Activated CD4-positive, alpha-beta T cell treated with anti-CD3 and anti-CD28 coated beads, Interleukin-2, amount 10 ng/mL, durations not matched to agents 7 days and 5 days (primary cell): Measurements from ENCODE around the gene MSH3. TPM values are rescaled to one million over a fixed set of nuclear protein-coding genes. Genes with fewer than 3 reads are reported as not detected.
A peak's percentile ranks its signal among the peaks of the same experiment; 100 is the strongest.
"Not testable (repeated sequence)": the region's sequence is repeated elsewhere in the genome, so short reads cannot be mapped to it uniquely, and the experiment has no call there.

Experiments used
- CTCF ChIA-PET: fragments of 350-600 bp; sonication (Branson Sonifier 250); formaldehyde crosslinking; loops from one replicate; lab custom pipeline; 2021; ENCODE audit warnings: antibody characterized with exemption; lab: Charles Lee
- POLR2A ChIA-PET: fragments of 350-600 bp; sonication (Branson Sonifier 250); formaldehyde crosslinking; loops from one replicate; lab custom pipeline; 2021; ENCODE audit warnings: antibody characterized with exemption; lab: Charles Lee
- DNase-seq: peaks from one replicate; pipeline ENCODE4 v3.0.0-alpha.2; 2020
- H3K27ac Mint-ChIP-seq: one replicate; pipeline ENCODE4 v1.8.0; 2021; ENCODE audit warnings: mild to moderate bottlenecking, moderate library complexity, mixed read lengths
- H3K27me3 Mint-ChIP-seq: one replicate; pipeline ENCODE4 v1.8.0; 2021; ENCODE audit warnings: mixed read lengths
- H3K36me3 Mint-ChIP-seq: one replicate; pipeline ENCODE4 v1.8.0; 2021; ENCODE audit warnings: low read depth, mixed read lengths
- H3K4me1 Mint-ChIP-seq: one replicate; pipeline ENCODE4 v1.8.0; 2021; ENCODE audit warnings: mixed read lengths
- H3K4me3 Mint-ChIP-seq: one replicate; pipeline ENCODE4 v1.8.0; 2021; ENCODE audit warnings: mild to moderate bottlenecking, moderate library complexity, mixed read lengths
- H3K9me3 Mint-ChIP-seq: one replicate; pipeline ENCODE4 v1.8.0; 2021; ENCODE audit warnings: mixed read lengths
- total RNA-seq, 2 experiments: library from RNA; stranded (reverse); gene quantifications; one replicate each; pipeline ENCODE4 v1.2.3, GENCODE V29; 2021

The MSH3 gene
- total RNA-seq, 2 experiments from 2014 or later, result 23.2 to 25.4 TPM

DNA sequence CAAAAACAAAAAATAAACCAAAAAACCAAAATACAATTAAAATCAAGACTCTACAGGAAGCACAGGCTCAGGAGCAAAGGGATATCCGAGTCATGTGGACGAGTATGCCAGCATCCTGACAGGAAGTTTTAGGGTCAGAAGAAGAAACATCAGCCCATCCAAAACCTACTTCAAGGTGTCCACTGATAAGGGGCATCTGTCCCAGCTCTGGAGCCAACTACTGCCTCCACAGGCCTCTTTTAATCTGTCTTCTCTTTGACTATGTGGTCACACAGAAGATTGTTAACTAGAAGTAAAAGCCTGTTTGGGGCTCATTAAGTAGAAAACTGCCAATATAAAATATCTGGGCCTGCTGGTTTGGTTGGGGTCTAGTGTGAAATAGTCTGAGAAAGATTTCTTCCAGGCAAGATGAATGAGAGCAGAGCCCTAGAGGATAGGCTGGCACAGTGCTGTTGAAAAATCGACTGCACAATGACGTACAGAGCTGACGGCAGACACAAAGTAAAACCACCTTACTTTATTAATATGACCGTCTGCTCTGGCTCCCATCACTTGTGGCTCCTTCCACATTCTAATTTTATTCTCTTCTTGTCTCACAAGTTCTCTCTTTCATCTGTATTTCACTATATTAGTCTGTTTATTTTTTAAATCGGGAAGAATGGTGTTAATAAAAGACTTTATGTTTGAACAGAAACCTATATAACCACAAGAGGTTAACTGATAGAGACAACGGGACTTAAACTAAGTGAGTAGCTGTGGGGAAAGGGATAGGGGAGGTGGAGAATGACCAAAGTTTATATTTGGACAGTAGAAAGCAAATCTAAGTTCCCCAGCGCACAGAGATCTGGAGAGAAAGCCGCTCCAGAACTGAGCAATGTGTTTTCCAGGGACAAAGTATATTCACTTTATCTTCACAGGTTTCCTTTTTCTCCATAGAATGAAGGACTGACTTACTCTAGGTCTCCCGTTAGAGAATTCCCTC, 22.9 kb upstream of the MSH3 start:
- POLR2A ChIA-PET, result no interaction called here
- no peak overlapping the region for H3K4me3 Mint-ChIP-seq
- H3K9me3 Mint-ChIP-seq, result no peaks in the 10 kb centered on the region
- CTCF ChIA-PET, result no interaction called here
- no peak overlapping the region for H3K27ac Mint-ChIP-seq
- H3K4me1 Mint-ChIP-seq, result no peaks in the 10 kb centered on the region
- DNase-seq, result no peak
- peaks cover 47% of the 10 kb centered on the region for H3K36me3 Mint-ChIP-seq
- H3K27me3 Mint-ChIP-seq, result no peaks in the 10 kb centered on the region

DNA sequence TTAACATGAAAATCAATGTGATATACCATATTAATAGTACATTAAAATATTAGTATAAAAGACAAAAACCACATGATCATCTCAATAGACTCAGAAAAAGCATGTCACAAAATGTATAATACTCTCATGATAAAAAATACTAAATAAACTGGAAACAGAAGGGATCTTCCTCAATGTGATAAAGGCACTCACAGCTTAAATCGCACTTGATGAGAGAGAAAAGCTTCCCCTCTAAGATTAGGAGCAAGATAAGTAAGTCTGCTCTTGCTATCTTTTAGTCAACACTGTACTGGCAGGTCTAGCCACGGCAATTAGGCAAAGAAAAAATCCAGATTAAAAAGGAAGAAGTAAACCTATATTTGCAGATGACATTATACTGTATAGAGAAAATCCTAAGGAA, 21.8 kb upstream of the MSH3 start:
- H3K36me3 Mint-ChIP-seq, result peaks cover 52% of the 10 kb centered on the region

DNA sequence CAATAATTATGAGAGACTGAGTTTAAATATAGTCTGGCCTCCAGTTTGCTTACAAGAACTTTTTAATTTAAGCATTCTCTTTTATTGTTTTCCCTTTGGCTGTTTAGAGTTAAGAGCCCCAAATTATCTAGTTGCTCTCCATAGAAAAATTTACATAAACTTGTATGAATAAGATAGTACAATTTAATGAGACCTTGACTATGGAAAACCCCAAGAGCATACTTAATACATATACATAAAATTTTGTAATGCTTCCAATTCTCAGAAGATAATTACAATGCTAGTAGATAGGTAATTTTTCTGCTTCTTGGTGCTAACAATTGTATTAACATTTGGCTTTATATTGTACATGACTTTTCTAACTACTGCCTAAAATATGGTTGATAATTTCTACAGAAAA, 20.3 kb upstream of the MSH3 start:
- peaks cover 62% of the 10 kb centered on the region for H3K36me3 Mint-ChIP-seq
- H3K27ac Mint-ChIP-seq, result no peak overlapping the region
- no peak for DNase-seq
- H3K4me1 Mint-ChIP-seq, result peaks cover 5% of the 10 kb centered on the region
- no peak overlapping the region for H3K4me3 Mint-ChIP-seq
- H3K9me3 Mint-ChIP-seq, result no peaks in the 10 kb centered on the region
- POLR2A ChIA-PET, result no interaction called here
- H3K27me3 Mint-ChIP-seq, result no peaks in the 10 kb centered on the region
- CTCF ChIA-PET, result no interaction called here

More for the DNA sequence above, 21.8 kb upstream of the MSH3 start:
- POLR2A ChIA-PET, result no interaction called here
- CTCF ChIA-PET, result no interaction called here
- no peak overlapping the region for H3K27ac Mint-ChIP-seq
- no peaks in the 10 kb centered on the region for H3K27me3 Mint-ChIP-seq
- no peaks in the 10 kb centered on the region for H3K4me1 Mint-ChIP-seq
- DNase-seq, result no peak
- H3K4me3 Mint-ChIP-seq, result no peak overlapping the region
- H3K9me3 Mint-ChIP-seq, result no peaks in the 10 kb centered on the region

DNA sequence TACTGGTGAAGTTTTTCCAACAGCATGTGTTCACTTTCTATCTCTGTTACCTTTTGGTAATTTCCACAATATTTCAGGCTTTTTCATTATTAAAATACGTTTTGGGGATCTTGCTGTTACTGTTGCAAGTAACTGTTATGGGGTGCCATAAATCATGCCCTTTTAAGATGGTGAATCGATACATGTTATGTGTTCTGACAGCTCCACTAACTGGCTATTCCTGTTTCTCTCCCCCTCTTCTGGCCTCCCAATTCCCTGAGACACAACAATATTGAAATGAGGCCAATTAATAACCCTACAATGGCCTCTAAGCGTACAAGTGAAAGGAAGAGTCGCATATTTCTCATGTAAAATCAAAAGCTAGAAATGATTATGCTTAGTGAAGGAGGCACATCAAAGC, 13.1 kb upstream of the MSH3 start:
- H3K4me3 Mint-ChIP-seq, result no peak overlapping the region
- H3K27ac Mint-ChIP-seq, result no peak overlapping the region
- ChIA-PET POLR2A (no interaction called here), CTCF (interaction anchor here (0.9 to 1.5 kb wide), 3 partner anchors 11 to 469 kb away, joined by 3 to 5 read pairs (median 4); no protein-coding TSS in a partner anchor)
- no peak for DNase-seq
- peaks cover 24% of the 10 kb centered on the region for H3K4me1 Mint-ChIP-seq
- peaks cover 79% of the 10 kb centered on the region for H3K36me3 Mint-ChIP-seq
- H3K27me3 Mint-ChIP-seq, result no peaks in the 10 kb centered on the region
- no peaks in the 10 kb centered on the region for H3K9me3 Mint-ChIP-seq

DNA sequence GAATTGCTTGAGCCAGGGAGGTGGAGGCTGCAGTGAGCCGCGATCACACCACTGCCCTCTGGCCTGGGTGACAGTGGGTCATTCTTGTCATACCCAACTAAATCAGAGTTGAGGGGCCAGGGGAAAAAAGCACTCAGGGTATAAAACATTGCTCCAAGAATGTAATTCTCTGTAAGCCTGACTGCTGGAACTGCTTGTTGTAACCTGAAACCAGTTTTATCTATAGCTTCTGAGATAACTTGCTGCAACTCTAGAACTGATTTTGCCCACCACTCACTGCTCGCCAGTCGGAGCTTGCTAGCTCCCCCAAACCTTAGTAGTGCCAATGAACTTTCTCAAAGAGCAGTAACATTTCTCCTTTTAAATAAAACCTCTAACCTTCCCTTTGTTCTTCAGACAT, 9.6 kb upstream of the MSH3 start:
- Mint-ChIP-seq H3K36me3 (peaks cover 76% of the 10 kb centered on the region), H3K27ac (no peak overlapping the region)
- CTCF ChIA-PET, result interaction anchor here (1.3 kb wide), 1 partner anchor 20 kb away, joined by 3 read pairs; no protein-coding TSS in a partner anchor

DNA sequence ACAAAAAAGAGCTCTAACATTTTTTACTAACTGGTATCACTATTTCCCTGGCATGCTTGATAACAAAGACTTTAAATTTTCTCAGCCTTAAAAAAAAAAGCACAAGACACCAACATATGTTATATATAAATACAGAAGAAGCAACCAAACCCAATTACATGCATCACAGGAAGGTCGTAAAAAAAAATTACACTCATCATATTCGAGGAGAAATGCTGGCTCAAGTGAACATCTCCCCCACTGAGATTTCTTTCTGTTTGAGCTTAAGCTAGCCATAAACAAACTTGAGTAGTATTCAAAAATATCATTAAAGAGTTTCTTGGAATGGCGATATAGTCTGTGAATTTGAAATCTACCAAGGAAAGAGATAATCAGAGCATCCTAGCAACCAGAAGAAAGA, 7.5 kb upstream of the MSH3 start:
- CTCF ChIA-PET, result interaction anchor here (1.0 kb wide), 1 partner anchor 256 kb away, joined by 3 read pairs; no protein-coding TSS in a partner anchor
- Mint-ChIP-seq H3K27me3 (no peaks in the 10 kb centered on the region), H3K9me3 (no peaks in the 10 kb centered on the region), H3K4me1 (peaks cover 23% of the 10 kb centered on the region), H3K27ac (peak overlapping the region; percentile 33), H3K36me3 (peaks cover 57% of the 10 kb centered on the region), H3K4me3 (no peak overlapping the region)
- DNase-seq, result no peak
- POLR2A ChIA-PET, result no interaction called here

More for the DNA sequence above, 9.6 kb upstream of the MSH3 start:
- no peak overlapping the region for H3K4me3 Mint-ChIP-seq
- H3K27me3 Mint-ChIP-seq, result no peaks in the 10 kb centered on the region
- no peaks in the 10 kb centered on the region for H3K9me3 Mint-ChIP-seq
- no peak for DNase-seq
- POLR2A ChIA-PET, result no interaction called here
- H3K4me1 Mint-ChIP-seq, result peaks cover 28% of the 10 kb centered on the region

DNA sequence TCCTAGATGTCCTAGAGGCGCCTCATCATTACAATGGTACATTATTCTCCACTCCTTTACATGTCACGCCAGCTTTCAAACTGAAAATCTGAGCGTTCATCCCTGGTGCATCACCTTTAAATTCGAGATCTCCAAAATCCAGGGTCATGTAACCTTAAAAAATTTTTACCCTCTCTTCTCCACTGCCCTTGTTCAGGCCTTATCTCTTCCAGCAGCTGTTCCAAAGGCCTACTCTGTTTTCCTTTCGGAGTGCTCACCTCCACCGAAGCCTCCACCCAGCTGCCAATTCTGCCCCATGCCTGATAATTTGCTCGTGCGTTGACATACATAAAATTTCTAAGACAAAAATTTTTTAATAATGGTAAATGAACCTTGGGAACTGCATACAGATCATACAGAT, 950 bp upstream of the MSH3 start:
- no peaks in the 10 kb centered on the region for H3K9me3 Mint-ChIP-seq
- H3K36me3 Mint-ChIP-seq, result peaks cover 41% of the 10 kb centered on the region
- DNase-seq, result no peak
- peak overlapping the region; percentile 89 for H3K4me3 Mint-ChIP-seq
- no peaks in the 10 kb centered on the region for H3K27me3 Mint-ChIP-seq
- peaks cover 26% of the 10 kb centered on the region for H3K4me1 Mint-ChIP-seq
- peak overlapping the region; percentile 95 for H3K27ac Mint-ChIP-seq
- ChIA-PET POLR2A (no interaction called here), CTCF (no interaction called here)

DNA sequence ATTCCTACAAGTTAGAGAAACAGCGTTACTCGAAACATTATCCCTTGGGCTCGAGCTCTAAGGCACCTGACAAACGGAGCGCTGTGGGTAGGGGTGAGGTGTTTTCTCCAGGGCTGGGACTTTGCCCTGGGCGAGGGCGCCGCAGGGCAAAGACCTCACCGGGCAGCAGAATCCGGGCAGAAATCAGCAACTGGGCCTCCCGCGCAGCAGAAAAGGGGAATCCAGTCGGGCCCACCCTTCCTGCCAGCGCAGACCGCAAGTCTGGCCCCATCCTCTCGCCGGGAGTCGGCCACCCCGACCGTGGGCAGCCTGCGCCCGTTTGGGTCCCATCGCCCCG, 430 bp upstream of the MSH3 start:
- Mint-ChIP-seq H3K36me3 (peaks cover 41% of the 10 kb centered on the region), H3K9me3 (no peaks in the 10 kb centered on the region), H3K4me1 (peaks cover 25% of the 10 kb centered on the region), H3K27me3 (no peaks in the 10 kb centered on the region), H3K27ac (peak overlapping the region; percentile 95), H3K4me3 (peak overlapping the region; percentile 89)
- DNase-seq, result peak; percentile 44
- ChIA-PET POLR2A (interaction anchor here (0.6 kb wide), 1 partner anchor 17 kb away, joined by 3 read pairs; no protein-coding TSS in a partner anchor), CTCF (no interaction called here)

DNA sequence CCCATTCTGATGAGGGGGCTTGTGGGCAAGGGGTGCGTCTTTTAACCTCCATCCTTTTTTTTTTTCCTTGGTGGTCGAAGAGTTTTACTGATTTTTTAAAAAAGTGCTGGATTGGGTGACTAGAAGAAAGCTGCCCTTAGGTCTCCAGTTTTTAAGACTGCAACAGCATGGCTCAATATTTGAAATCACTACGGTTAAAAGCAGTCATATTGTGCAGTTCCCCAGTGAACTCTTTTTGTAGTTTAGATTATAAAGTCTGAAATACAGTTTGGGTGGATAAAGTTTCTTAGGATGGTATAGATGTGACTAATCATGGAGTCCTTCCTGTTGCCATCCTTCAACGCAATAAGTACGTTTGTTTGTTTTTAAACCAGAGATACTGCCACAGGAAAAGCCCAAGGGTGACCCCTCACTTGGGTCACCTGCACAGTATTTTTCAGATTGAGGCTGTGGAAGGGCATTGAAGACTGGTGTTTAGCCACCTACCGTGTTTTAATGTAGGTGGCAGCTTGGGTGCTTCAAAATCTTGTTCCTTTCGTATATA, 851 bp downstream of the MSH3 start:
- Mint-ChIP-seq H3K36me3 (peaks cover 54% of the 10 kb centered on the region), H3K4me1 (peaks cover 30% of the 10 kb centered on the region), H3K4me3 (peak overlapping the region; percentile 89), H3K27ac (peak overlapping the region; percentile 97), H3K9me3 (peaks cover 2% of the 10 kb centered on the region), H3K27me3 (no peaks in the 10 kb centered on the region)
- DNase-seq, result no peak
- ChIA-PET POLR2A (no interaction called here), CTCF (interaction anchor here (1.5 to 2.4 kb wide), 2 partner anchors 14 to 17 kb away, joined by 4 to 9 read pairs; no protein-coding TSS in a partner anchor)

DNA sequence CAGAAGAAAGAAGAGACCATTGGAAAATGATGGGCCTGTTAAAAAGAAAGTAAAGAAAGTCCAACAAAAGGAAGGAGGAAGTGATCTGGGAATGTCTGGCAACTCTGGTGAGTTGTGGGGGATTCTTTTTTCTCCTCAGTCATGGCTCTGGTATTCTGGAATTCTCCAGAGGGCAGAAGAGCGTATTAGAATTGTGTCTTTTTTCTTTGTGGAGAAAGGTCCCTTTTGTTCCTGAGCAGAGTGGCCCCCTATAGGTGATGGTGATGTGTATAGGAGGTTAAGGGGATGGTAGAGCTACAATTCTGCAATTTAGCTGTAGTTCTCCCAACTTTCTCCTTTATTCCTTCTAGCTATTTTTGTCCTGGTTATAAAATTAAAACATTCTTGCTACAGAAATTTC, 2.0 kb downstream of the MSH3 start:
- Mint-ChIP-seq H3K4me3 (peak overlapping the region; percentile 89), H3K27ac (peak overlapping the region; percentile 97), H3K9me3 (peaks cover 2% of the 10 kb centered on the region), H3K4me1 (peaks cover 36% of the 10 kb centered on the region), H3K36me3 (peaks cover 63% of the 10 kb centered on the region), H3K27me3 (no peaks in the 10 kb centered on the region)
- POLR2A ChIA-PET, result interaction anchor here (0.7 kb wide), 1 partner anchor 534 kb away, joined by 8 read pairs; no protein-coding TSS in a partner anchor
- no peak for DNase-seq
- CTCF ChIA-PET, result interaction anchor here (0.7 to 2.4 kb wide), 3 partner anchors 11 to 15 kb away, joined by 3 to 9 read pairs (median 5); no protein-coding TSS in a partner anchor

DNA sequence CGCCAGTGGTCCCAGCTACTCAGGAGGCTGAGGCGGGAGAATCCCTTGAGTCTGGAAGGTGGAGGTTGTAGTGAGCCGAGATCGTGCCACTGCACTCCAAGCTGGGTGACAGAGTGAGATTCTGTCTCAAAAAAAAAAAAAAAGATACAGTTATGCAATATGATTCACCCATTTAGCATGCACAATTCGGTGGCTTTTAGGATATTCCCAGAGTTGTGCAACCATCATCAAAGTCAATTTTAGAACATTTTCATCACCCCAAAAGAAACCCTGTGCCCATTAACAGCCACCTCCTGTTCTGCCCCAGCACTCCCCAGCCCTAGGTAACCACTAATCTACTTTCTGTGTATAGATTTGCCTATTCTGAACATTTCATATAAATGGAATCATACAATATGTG, 4.7 kb downstream of the MSH3 start:
- H3K4me3 Mint-ChIP-seq, result no peak overlapping the region
- peaks cover 31% of the 10 kb centered on the region for H3K4me1 Mint-ChIP-seq
- H3K36me3 Mint-ChIP-seq, result peaks cover 73% of the 10 kb centered on the region
- peaks cover 2% of the 10 kb centered on the region for H3K9me3 Mint-ChIP-seq
- POLR2A ChIA-PET, result no interaction called here
- H3K27ac Mint-ChIP-seq, result no peak overlapping the region
- CTCF ChIA-PET, result interaction anchor here (1.1 kb wide), 1 partner anchor 58 kb away, joined by 3 read pairs; no protein-coding TSS in a partner anchor
- no peak for DNase-seq
- H3K27me3 Mint-ChIP-seq, result no peaks in the 10 kb centered on the region

DNA sequence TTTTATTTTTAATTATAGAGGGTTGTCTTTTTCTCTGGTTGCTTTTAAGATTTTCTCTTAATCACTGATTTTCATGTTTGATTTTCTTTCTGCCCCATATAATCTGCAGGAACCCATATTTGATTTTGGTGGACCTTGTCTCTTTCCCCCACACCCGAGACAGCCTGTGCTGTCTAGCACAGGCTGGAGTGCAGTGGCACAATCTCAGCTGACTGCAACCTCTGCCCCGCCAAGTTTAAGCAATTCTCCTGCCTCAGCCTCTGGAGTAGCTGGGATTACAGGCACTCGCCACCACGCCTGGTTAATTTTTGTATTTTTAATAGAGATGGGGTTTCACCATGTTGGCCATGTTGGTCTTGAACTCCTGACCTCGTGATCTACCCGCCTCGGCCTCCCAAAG, 6.2 kb downstream of the MSH3 start:
- POLR2A ChIA-PET, CTCF ChIA-PET, DNase-seq, H3K4me3 Mint-ChIP-seq, H3K27me3 Mint-ChIP-seq, H3K9me3 Mint-ChIP-seq, H3K27ac Mint-ChIP-seq: not testable (repeated sequence)
- peaks cover 28% of the 10 kb centered on the region for H3K4me1 Mint-ChIP-seq
- H3K36me3 Mint-ChIP-seq, result peaks cover 85% of the 10 kb centered on the region

DNA sequence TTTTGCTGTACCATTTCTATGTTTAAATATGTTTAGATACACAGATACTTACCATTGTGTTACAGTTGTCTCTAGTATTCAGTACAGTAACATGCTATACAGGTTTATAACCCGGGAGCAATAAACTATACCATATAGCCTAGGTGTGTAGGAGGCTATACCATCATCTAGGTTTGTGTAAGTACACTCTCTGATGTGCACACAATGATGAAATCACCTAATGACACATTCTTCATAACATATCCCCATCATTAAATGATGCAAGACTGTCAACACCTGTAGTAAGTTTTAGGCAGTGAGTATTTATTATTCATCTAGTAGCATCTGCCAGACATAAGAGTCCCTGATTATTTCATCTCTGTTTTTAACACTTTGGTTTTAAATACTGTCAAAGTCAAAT, 7.7 kb downstream of the MSH3 start:
- ChIA-PET CTCF (no interaction called here), POLR2A (no interaction called here)
- Mint-ChIP-seq H3K36me3 (peaks cover 83% of the 10 kb centered on the region), H3K27me3 (no peaks in the 10 kb centered on the region), H3K27ac (no peak overlapping the region), H3K4me3 (no peak overlapping the region), H3K4me1 (peaks cover 18% of the 10 kb centered on the region), H3K9me3 (peaks cover 2% of the 10 kb centered on the region)
- no peak for DNase-seq
